ENCODE results near the gene KLK14.

The KLK14 gene

GRCh38 chr19:51060336-51060735, 22.4 kb downstream of the KLK14 start:
- H3K4me3 ChIP-seq (replicated peaks; ENCODE audit: low read depth, low read length), result no peak overlapping the region
- DNase-seq (ENCODE audit: low read depth), result no peak
- no peak for TF ChIP-seq CTCF (IDR thresholded peaks at IDR 0.05; ENCODE audit: low read length, missing control alignments)

- DNase-seq (ENCODE audit: low read depth), result no peak
- no peak for TF ChIP-seq CTCF (IDR thresholded peaks at IDR 0.05; ENCODE audit: low read length, missing control alignments)
Measured at GRCh38 chr19:51059715-51060114, 23.0 kb downstream of the KLK14 start.

GRCh38 chr19:51055866-51056265, 26.8 kb downstream of the KLK14 start:
- DNase-seq (ENCODE audit: low read depth), result no peak
- no peak for TF ChIP-seq CTCF (IDR thresholded peaks at IDR 0.05; ENCODE audit: low read length, missing control alignments)

More at GRCh38 chr19:51059715-51060114, 23.0 kb downstream of the KLK14 start:
- no peak overlapping the region for H3K4me3 ChIP-seq (replicated peaks; ENCODE audit: low read depth, low read length)

GRCh38 chr19:51047031-51047335, 35.7 kb downstream of the KLK14 start:
- DNase-seq (ENCODE audit: low read depth), result no peak
- no peak overlapping the region for H3K4me3 ChIP-seq (replicated peaks; ENCODE audit: low read depth, low read length)
- TF ChIP-seq CTCF (IDR thresholded peaks at IDR 0.05; ENCODE audit: low read length, missing control alignments), result no peak

More at GRCh38 chr19:51055866-51056265, 26.8 kb downstream of the KLK14 start:
- H3K4me3 ChIP-seq (replicated peaks; ENCODE audit: low read depth, low read length), result no peak overlapping the region

- no peak for DNase-seq (ENCODE audit: low read depth)
- no peak overlapping the region for H3K4me3 ChIP-seq (replicated peaks; ENCODE audit: low read depth, low read length)
- TF ChIP-seq CTCF (IDR thresholded peaks at IDR 0.05; ENCODE audit: low read length, missing control alignments), result no peak
Measured at GRCh38 chr19:51044327-51044726, 38.4 kb downstream of the KLK14 start.

GRCh38 chr19:51043497-51043896, 39.2 kb downstream of the KLK14 start:
- no peak for TF ChIP-seq CTCF (IDR thresholded peaks at IDR 0.05; ENCODE audit: low read length, missing control alignments)
- no peak for DNase-seq (ENCODE audit: low read depth)
- H3K4me3 ChIP-seq (replicated peaks; ENCODE audit: low read depth, low read length), result no peak overlapping the region

- H3K4me3 ChIP-seq (replicated peaks; ENCODE audit: low read depth, low read length), result no peak overlapping the region
- TF ChIP-seq CTCF (IDR thresholded peaks at IDR 0.05; ENCODE audit: low read length, missing control alignments), result no peak
- DNase-seq (ENCODE audit: low read depth), result no peak
Measured at GRCh38 chr19:51040151-51040550, 42.5 kb downstream of the KLK14 start.

Measured in fibroblast of pulmonary artery (primary cell).